Right cardiac atrium (tissue), 5 donors: ENCODE results near the gene KRT80. TPM values are rescaled to one million over a fixed set of nuclear protein-coding genes. Genes with fewer than 3 reads are reported as not detected.

Experiments used
- ATAC-seq, 2 donors: fragments of 200-7000 bp; cut with Tn5 transposase; one replicate each; pipeline versions ENCODE4 v1.8.0 to v1.9.1; 2020; ENCODE audit warnings: moderate library complexity in 2 of 2, mild to moderate bottlenecking in 1 of 2
- DNase-seq, 3 donors: peaks; one replicate each; pipeline ENCODE4 v3.0.0-alpha.2; 2020
- H3K27ac ChIP-seq: one replicate; pipeline ENCODE4 v1.5.1; 2013; ENCODE audit warnings: mild to moderate bottlenecking, low read length, control low read depth, moderate library complexity
- H3K27me3 ChIP-seq: one replicate; pipeline ENCODE4 v1.6.1; 2013; ENCODE audit not compliant: control insufficient read depth, insufficient read depth
- H3K4me1 ChIP-seq: one replicate; pipeline ENCODE4 v1.6.1; 2013; ENCODE audit warnings: low read length; ENCODE audit not compliant: control insufficient read depth, insufficient read depth
- H3K4me3 ChIP-seq: one replicate; pipeline ENCODE4 v1.5.1; 2013; ENCODE audit warnings: low read length, control low read depth
- H3K9me3 ChIP-seq: one replicate; pipeline ENCODE4 v1.6.1; 2013; ENCODE audit warnings: low read length; ENCODE audit not compliant: control insufficient read depth
- WGBS: extraction: QIAGEN DNeasy Blood & Tissue Kit; methylation state at CpG from one replicate; pipeline ENCODE4 v1.1.7; 2013; 5-methylcytosine and 5-hydroxymethylcytosine counted together
- intact Hi-C, 4 donors: fragments of 100-400 bp; cut with DNase I; formaldehyde crosslinking; loops; one replicate each; pipeline versions ENCODE4 v1.11.0 to v1.14.0; 2022 to 2023
- polyA plus RNA-seq: library from polyadenylated mRNA; stranded (reverse); fragments of 200-250 nt; gene quantifications from one replicate; pipeline ENCODE4 v1.2.3, GENCODE V29; 2013
- total RNA-seq, 4 donors: library from RNA; stranded (reverse); fragmentation: NEBNext Ultra II Directional; extraction: Animal tissue kit (Norgen Biotek cat#: 25700); gene quantifications; one replicate each; pipeline ENCODE4 v1.2.1, GENCODE V29; 2021
- donor health status: healthy with polysubstance abuse.
- donor health status: DM: no; HTN: yes; CAD: no.
- donor health status: DM: no; HTN: no; CAD: no.
- donor health status: DM: no; HTN: yes; CAD: no; lungs with severe emphysema.
- donor health status: DM: yes; HTN: yes; CAD: no.

KRT80 gene
- total and polyA plus RNA-seq, 5 donors: 0.05 to 0.06 TPM; not detected in 3

GRCh38 chr12:52139579-52140062 is 52.2 kb downstream of the KRT80 start:
- ATAC-seq (peak in 1 of 2 donors; percentile 41), DNase-seq (no peak)
- no peaks in the 10 kb centered on the region for H3K9me3 ChIP-seq
- no peaks in the 10 kb centered on the region for H3K4me1 ChIP-seq
- no peaks in the 10 kb centered on the region for H3K27me3 ChIP-seq
- intact Hi-C loops: no loop called here
- no peak overlapping the region for H3K4me3 ChIP-seq
- H3K27ac ChIP-seq: no peak overlapping the region
- WGBS: 31% methylated on average over 5 of the region's 5 CpGs

- ATAC-seq (no peak), DNase-seq (no peak)
- intact Hi-C loops: no loop called here
- Histone ChIP-seq H3K4me1 (no peaks in the 10 kb centered on the region), H3K4me3 (no peak overlapping the region), H3K27ac (no peak overlapping the region), H3K27me3 (no peaks in the 10 kb centered on the region), H3K9me3 (no peaks in the 10 kb centered on the region)
- 91% methylated on average over 13 of the region's 13 CpGs for WGBS
Observed at GRCh38 chr12:52139147-52139546, 52.7 kb downstream of the KRT80 start.

GRCh38 chr12:52137746-52138145 is 54.1 kb downstream of the KRT80 start:
- 73% methylated on average over 5 of the region's 5 CpGs for WGBS
- peak; percentile 11 to 43 for ATAC-seq
- intact Hi-C loops: no loop called here
- DNase-seq: no peak
- Histone ChIP-seq H3K4me3 (no peak overlapping the region), H3K27ac (no peak overlapping the region), H3K27me3 (no peaks in the 10 kb centered on the region), H3K9me3 (no peaks in the 10 kb centered on the region), H3K4me1 (no peaks in the 10 kb centered on the region)

- WGBS: 83% methylated on average over 3 of the region's 3 CpGs
- intact Hi-C loops: no loop called here
Observed at GRCh38 chr12:52132754-52133161, 59.1 kb downstream of the KRT80 start.

GRCh38 chr12:52130711-52131110 is 61.1 kb downstream of the KRT80 start:
- DNase-seq: peak in 1 of 3 donors; percentile 48
- 64% methylated on average over 5 of the region's 5 CpGs for WGBS
- intact Hi-C loops: no loop called here
- no peaks in the 10 kb centered on the region for H3K9me3 ChIP-seq
- H3K27ac ChIP-seq: no peak overlapping the region
- no peak for ATAC-seq
- no peak overlapping the region for H3K4me3 ChIP-seq
- H3K27me3 ChIP-seq: no peaks in the 10 kb centered on the region
- H3K4me1 ChIP-seq: peaks cover 8% of the 10 kb centered on the region

More at GRCh38 chr12:52132754-52133161, 59.1 kb downstream of the KRT80 start:
- no peak overlapping the region for H3K4me3 ChIP-seq
- ATAC-seq: no peak
- H3K27ac ChIP-seq: no peak overlapping the region
- H3K27me3 ChIP-seq: no peaks in the 10 kb centered on the region
- H3K9me3 ChIP-seq: no peaks in the 10 kb centered on the region
- no peak for DNase-seq
- peaks cover 2% of the 10 kb centered on the region for H3K4me1 ChIP-seq

- Histone ChIP-seq H3K4me3 (no peak overlapping the region), H3K27me3 (no peaks in the 10 kb centered on the region), H3K9me3 (no peaks in the 10 kb centered on the region), H3K4me1 (peaks cover 12% of the 10 kb centered on the region), H3K27ac (peak overlapping the region; percentile 89)
- ATAC-seq (no peak), DNase-seq (no peak)
- 60% methylated on average over 10 of the region's 10 CpGs for WGBS
- intact Hi-C loops: loop anchor here in 1 of 4 donors (10.0 kb wide), 1 partner anchor 103 kb away; no protein-coding TSS in a partner anchor
Observed at GRCh38 chr12:52127683-52128450, 63.9 kb downstream of the KRT80 start.

- 35% methylated on average over 21 of the region's 21 CpGs for WGBS
- Histone ChIP-seq H3K9me3 (no peaks in the 10 kb centered on the region), H3K4me1 (peaks cover 12% of the 10 kb centered on the region), H3K4me3 (no peak overlapping the region), H3K27ac (peak overlapping the region; percentile 89), H3K27me3 (no peaks in the 10 kb centered on the region)
- DNase-seq: peak in 1 of 3 donors; percentile 84
- intact Hi-C loops: loop anchor here in 1 of 4 donors (10.0 kb wide), 1 partner anchor 102 kb away; no protein-coding TSS in a partner anchor
- peak; percentile 85 to 86 for ATAC-seq
Observed at GRCh38 chr12:52126605-52127578, 64.9 kb downstream of the KRT80 start.

GRCh38 chr12:52126050-52126604 is 65.7 kb downstream of the KRT80 start:
- peak in 1 of 3 donors; percentile 44 for DNase-seq
- intact Hi-C loops: loop anchor here in 1 of 4 donors (10.0 kb wide), 1 partner anchor 101 kb away; no protein-coding TSS in a partner anchor
- ATAC-seq: no peak
- Histone ChIP-seq H3K4me3 (no peak overlapping the region), H3K4me1 (peaks cover 12% of the 10 kb centered on the region), H3K27ac (peak overlapping the region; percentile 80), H3K27me3 (no peaks in the 10 kb centered on the region), H3K9me3 (no peaks in the 10 kb centered on the region)
- 56% methylated on average over 2 of the region's 2 CpGs for WGBS

GRCh38 chr12:52125476-52125900 is 66.3 kb downstream of the KRT80 start:
- intact Hi-C loops: loop anchor here in 1 of 4 donors (10.0 kb wide), 1 partner anchor 101 kb away; no protein-coding TSS in a partner anchor
- ATAC-seq (no peak), DNase-seq (no peak)
- Histone ChIP-seq H3K9me3 (no peaks in the 10 kb centered on the region), H3K4me3 (no peak overlapping the region), H3K4me1 (peaks cover 12% of the 10 kb centered on the region), H3K27me3 (no peaks in the 10 kb centered on the region), H3K27ac (peak overlapping the region; percentile 80)
- WGBS: 82% methylated on average over 6 of the region's 6 CpGs

GRCh38 chr12:52123487-52124186 is 68.2 kb downstream of the KRT80 start:
- Histone ChIP-seq H3K4me3 (no peak overlapping the region), H3K9me3 (no peaks in the 10 kb centered on the region), H3K4me1 (peaks cover 12% of the 10 kb centered on the region), H3K27me3 (no peaks in the 10 kb centered on the region), H3K27ac (no peak overlapping the region)
- 71% methylated on average over 8 of the region's 8 CpGs for WGBS
- DNase-seq (no peak), ATAC-seq (no peak)
- intact Hi-C loops: loop anchor here in 1 of 4 donors (10.0 kb wide), 1 partner anchor 99 kb away; no protein-coding TSS in a partner anchor
